NT2/D1 (cell line): ENCODE measurements around the gene GJB6.

Experiments
- DNase-seq: peaks from one replicate; pipeline ENCODE4 v3.0.0-alpha.2; 2011; ENCODE audit warnings: low read depth, low spot score
- H3K27me3 ChIP-seq: 2 replicates; pipeline ENCODE4 v1.6.0; 2011; ENCODE audit warnings: mild to moderate bottlenecking; ENCODE audit not compliant: insufficient read length, insufficient read depth
- H3K36me3 ChIP-seq: 2 replicates; pipeline ENCODE4 v1.6.1; 2011; ENCODE audit warnings: mild to moderate bottlenecking, low read length, mixed read lengths; ENCODE audit not compliant: insufficient read depth, insufficient read length
- H3K4me1 ChIP-seq: 2 replicates; pipeline ENCODE4 v1.5.1; 2011; ENCODE audit not compliant: insufficient read depth, insufficient read length
- H3K4me3 ChIP-seq: 2 replicates; pipeline ENCODE4 v1.5.1; 2011; ENCODE audit warnings: low read depth; ENCODE audit not compliant: insufficient read length
- H3K9ac ChIP-seq: 2 replicates; pipeline ENCODE4 v1.6.0; 2011; ENCODE audit warnings: low read depth; ENCODE audit not compliant: insufficient read length
- H3K9me3 ChIP-seq: 2 replicates; pipeline ENCODE4 v1.5.1; 2011; ENCODE audit warnings: mild to moderate bottlenecking, low read length; ENCODE audit not compliant: insufficient read depth
- SUZ12 ChIP-seq: IDR thresholded peaks from 2 replicates; pipeline ENCODE4 v1.6.1; 2011; ENCODE audit not compliant: insufficient read length, insufficient read depth; ENCODE audit errors: extremely low read depth
- YY1 ChIP-seq: IDR thresholded peaks from 2 replicates; pipeline ENCODE4 v1.6.1; 2011; ENCODE audit not compliant: insufficient read length, insufficient read depth
- ZNF274 ChIP-seq: IDR thresholded peaks from 2 replicates; pipeline ENCODE4 v1.6.1; 2011; ENCODE audit warnings: mild to moderate bottlenecking, low read depth, low read length

GJB6 gene

GRCh38 chr13:20191311-20192157, 40.6 kb downstream of the GJB6 start:
- peaks cover 72% of the 10 kb centered on the region for H3K27me3 ChIP-seq
- H3K9ac ChIP-seq, result peak overlapping the region; percentile 37
- H3K4me1 ChIP-seq, result no peaks in the 10 kb centered on the region
- no peak for DNase-seq
- no peaks in the 10 kb centered on the region for H3K36me3 ChIP-seq
- H3K4me3 ChIP-seq, result peak overlapping the region; percentile 44
- TF ChIP-seq ZNF274, result no peak
- TF ChIP-seq SUZ12, result no peak
- TF ChIP-seq YY1, result no peak
- no peaks in the 10 kb centered on the region for H3K9me3 ChIP-seq

- DNase-seq, result no peak
- peaks cover 68% of the 10 kb centered on the region for H3K27me3 ChIP-seq
- no peaks in the 10 kb centered on the region for H3K36me3 ChIP-seq
Observed at GRCh38 chr13:20190481-20191310, 41.4 kb downstream of the GJB6 start.

GRCh38 chr13:20190076-20190475, 42.0 kb downstream of the GJB6 start:
- Histone ChIP-seq H3K4me1 (no peaks in the 10 kb centered on the region), H3K27me3 (peaks cover 62% of the 10 kb centered on the region), H3K4me3 (no peak overlapping the region), H3K36me3 (no peaks in the 10 kb centered on the region), H3K9me3 (no peaks in the 10 kb centered on the region), H3K9ac (no peak overlapping the region)
- TF ChIP-seq ZNF274 (no peak), YY1 (no peak), SUZ12 (no peak)
- no peak for DNase-seq

More at GRCh38 chr13:20190481-20191310, 41.4 kb downstream of the GJB6 start:
- Histone ChIP-seq H3K9ac (no peak overlapping the region), H3K4me1 (no peaks in the 10 kb centered on the region), H3K9me3 (no peaks in the 10 kb centered on the region), H3K4me3 (no peak overlapping the region)
- TF ChIP-seq SUZ12 (no peak), YY1 (no peak), ZNF274 (no peak)

- DNase-seq, result no peak
- Histone ChIP-seq H3K9ac (no peak overlapping the region), H3K4me1 (no peaks in the 10 kb centered on the region), H3K4me3 (no peak overlapping the region), H3K9me3 (no peaks in the 10 kb centered on the region), H3K27me3 (peaks cover 51% of the 10 kb centered on the region), H3K36me3 (no peaks in the 10 kb centered on the region)
- no peak for TF ChIP-seq SUZ12
- TF ChIP-seq YY1, result no peak
- no peak for TF ChIP-seq ZNF274
Observed at GRCh38 chr13:20188667-20189553, 43.2 kb downstream of the GJB6 start.

GRCh38 chr13:20186771-20187170, 45.3 kb downstream of the GJB6 start:
- no peak for TF ChIP-seq SUZ12
- Histone ChIP-seq H3K9ac (no peak overlapping the region), H3K4me1 (no peaks in the 10 kb centered on the region), H3K27me3 (peaks cover 30% of the 10 kb centered on the region), H3K36me3 (no peaks in the 10 kb centered on the region), H3K4me3 (no peak overlapping the region), H3K9me3 (no peaks in the 10 kb centered on the region)
- DNase-seq, result no peak

GRCh38 chr13:20185366-20186056, 46.6 kb downstream of the GJB6 start:
- Histone ChIP-seq H3K36me3 (no peaks in the 10 kb centered on the region), H3K4me1 (no peaks in the 10 kb centered on the region), H3K9ac (no peak overlapping the region), H3K4me3 (no peak overlapping the region), H3K27me3 (peaks cover 18% of the 10 kb centered on the region), H3K9me3 (no peaks in the 10 kb centered on the region)
- no peak for DNase-seq
- no peak for TF ChIP-seq ZNF274
